ENCODE measurements around the gene PCBP1.
"Not testable (repeated sequence)": the region's sequence is repeated elsewhere in the genome, so short reads cannot be mapped to it uniquely, and the experiment has no call there.

The PCBP1 gene

DNA sequence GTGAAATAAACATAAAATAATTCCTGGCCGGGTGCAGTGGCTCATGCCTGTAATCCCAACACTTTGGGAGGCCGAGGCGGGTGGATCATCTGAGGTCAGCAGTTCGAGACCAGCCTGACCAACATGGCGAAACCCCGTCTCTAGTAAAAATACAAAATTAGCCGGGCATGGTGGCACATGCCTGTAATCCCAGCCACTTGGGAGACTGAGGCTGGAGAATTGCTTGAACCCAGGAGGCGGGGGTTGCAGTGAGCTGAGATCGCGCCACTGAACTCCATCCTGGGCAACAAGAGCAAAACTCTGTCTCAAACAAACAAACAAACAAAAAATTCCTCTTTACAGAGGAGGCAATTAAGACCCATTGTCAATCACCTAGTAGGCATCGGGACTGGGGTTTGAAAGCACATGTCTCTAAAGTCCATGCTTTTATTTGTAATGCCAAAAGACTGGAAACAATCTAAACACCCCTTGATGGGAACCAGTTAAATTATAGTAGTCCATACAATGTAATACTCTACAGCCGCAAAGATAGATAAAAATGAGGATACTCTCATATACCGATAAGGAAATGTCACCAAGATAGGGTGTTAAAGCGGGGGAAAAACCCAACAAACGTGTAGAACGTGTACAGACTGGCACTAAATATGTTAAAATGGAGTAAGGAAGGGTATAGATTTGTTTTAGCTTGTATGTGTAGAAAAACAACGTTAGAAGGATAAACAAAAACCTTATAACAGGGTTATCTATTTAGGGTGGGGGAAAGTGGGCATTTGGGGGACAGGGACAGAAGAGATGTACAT lies 44.3 kb downstream of the PCBP1 start:
- not testable (repeated sequence) for H3K27me3 ChIP-seq (replicated peaks in 2 of 5; ENCODE audit: control insufficient read depth in 4 of 5, insufficient read depth in 5 of 5, low read length in 4 of 5); H3K9me3 ChIP-seq (ENCODE audit: control extremely low read depth in 1 of 5, control insufficient read depth in 4 of 5, insufficient read depth in 2 of 5, low read depth in 1 of 5, low read length in 4 of 5); DNase-seq; H3K36me3 ChIP-seq (ENCODE audit: control insufficient read depth in 4 of 4, insufficient read depth in 4 of 4, low read length in 3 of 4)
- Histone ChIP-seq H3K27ac (ENCODE audit: insufficient read depth in 1 of 2, low read depth in 1 of 2, low read length in 2 of 2, poor library complexity in 1 of 2, severe bottlenecking in 2 of 2) (peak overlapping the region; percentile 52 to 90), H3K4me3 (ENCODE audit: control insufficient read depth in 1 of 7, extremely low read depth in 1 of 7, insufficient read depth in 4 of 7, low read depth in 2 of 7, low read length in 6 of 7) (peak overlapping the region in 3 of 7 experiments; percentile 16 to 65 (median 61)), H3K4me1 (ENCODE audit: control extremely low read depth in 1 of 4, control insufficient read depth in 4 of 4, insufficient read depth in 4 of 4, low read length in 3 of 4) (peaks cover 47 to 84% (median 72%) of the 10 kb centered on the region in 4 experiments)
- WGBS (ENCODE audit: insufficient coverage), result 96% methylated on average over 10 of the region's 17 CpGs
- CTCF ChIA-PET, result interaction anchor here (1.2 to 3.6 kb wide), 8 partner anchors 9 to 230 kb away, joined by 3 to 28 read pairs (median 10); no protein-coding TSS in a partner anchor
- POLR2A ChIA-PET, result interaction anchor here (0.6 to 3.1 kb wide), 5 partner anchors 7 to 551 kb away, joined by 3 to 20 read pairs (median 4); partner anchors contain the start of genes MXD1 and PCBP1

- H3K36me3 ChIP-seq (ENCODE audit: control insufficient read depth in 4 of 4, insufficient read depth in 4 of 4, low read length in 3 of 4), result no peaks in the 10 kb centered on the region
- CTCF ChIA-PET, result interaction anchor here (0.6 to 3.6 kb wide), 11 partner anchors 10 to 231 kb away, joined by 3 to 28 read pairs (median 8); no protein-coding TSS in a partner anchor
- 27% methylated on average over 5 of the region's 8 CpGs for WGBS (ENCODE audit: insufficient coverage)
Measured at GRCh38 chr2:70132244-70133126, 45.2 kb downstream of the PCBP1 start.

DNA sequence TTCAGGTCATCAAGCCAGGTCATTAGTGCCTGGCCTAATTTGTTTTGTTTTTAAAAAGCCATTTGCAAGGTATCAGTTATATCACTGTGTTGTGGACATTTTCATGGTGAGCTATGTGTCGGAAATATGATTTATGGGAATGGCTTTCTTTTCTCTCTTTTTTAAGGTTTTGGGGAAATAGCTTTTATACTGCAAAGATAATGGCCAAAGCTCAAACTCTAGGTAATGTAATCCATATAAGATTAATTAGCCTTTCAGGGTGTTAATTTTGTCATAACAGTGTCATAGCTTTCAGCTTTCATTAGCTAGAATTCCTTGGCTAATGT lies 45.8 kb downstream of the PCBP1 start:
- Histone ChIP-seq H3K9me3 (ENCODE audit: control extremely low read depth in 1 of 5, control insufficient read depth in 4 of 5, insufficient read depth in 2 of 5, low read depth in 1 of 5, low read length in 4 of 5) (no peaks in the 10 kb centered on the region), H3K27ac (ENCODE audit: insufficient read depth in 1 of 2, low read depth in 1 of 2, low read length in 2 of 2, poor library complexity in 1 of 2, severe bottlenecking in 2 of 2) (peak overlapping the region; percentile 52 to 90), H3K4me1 (ENCODE audit: control extremely low read depth in 1 of 4, control insufficient read depth in 4 of 4, insufficient read depth in 4 of 4, low read length in 3 of 4) (peaks cover 41 to 84% (median 71%) of the 10 kb centered on the region in 4 experiments), H3K36me3 (ENCODE audit: control insufficient read depth in 4 of 4, insufficient read depth in 4 of 4, low read length in 3 of 4) (no peaks in the 10 kb centered on the region), H3K4me3 (ENCODE audit: control insufficient read depth in 1 of 7, extremely low read depth in 1 of 7, insufficient read depth in 4 of 7, low read depth in 2 of 7, low read length in 6 of 7) (peak overlapping the region in 5 of 7 experiments; percentile 6 to 65 (median 27)), H3K27me3 (replicated peaks in 2 of 5; ENCODE audit: control insufficient read depth in 4 of 5, insufficient read depth in 5 of 5, low read length in 4 of 5) (no peaks in the 10 kb centered on the region)
- ChIA-PET POLR2A (interaction anchor here (1.0 to 3.1 kb wide), 6 partner anchors 9 to 218 kb away, joined by 3 to 20 read pairs (median 4); partner anchors contain the start of genes MXD1 and PCBP1), CTCF (interaction anchor here (0.6 to 3.6 kb wide), 10 partner anchors 10 to 231 kb away, joined by 3 to 28 read pairs (median 8); no protein-coding TSS in a partner anchor)
- WGBS (ENCODE audit: insufficient coverage), result 83% methylated on average over 1 of the region's 1 CpG
- DNase-seq, result no peak

More at GRCh38 chr2:70132244-70133126, 45.2 kb downstream of the PCBP1 start:
- peak in 2 of 3 donors; percentile 83 to 88 for DNase-seq
- Histone ChIP-seq H3K27ac (ENCODE audit: insufficient read depth in 1 of 2, low read depth in 1 of 2, low read length in 2 of 2, poor library complexity in 1 of 2, severe bottlenecking in 2 of 2) (peak overlapping the region; percentile 52 to 90), H3K27me3 (replicated peaks in 2 of 5; ENCODE audit: control insufficient read depth in 4 of 5, insufficient read depth in 5 of 5, low read length in 4 of 5) (no peaks in the 10 kb centered on the region), H3K4me3 (ENCODE audit: control insufficient read depth in 1 of 7, extremely low read depth in 1 of 7, insufficient read depth in 4 of 7, low read depth in 2 of 7, low read length in 6 of 7) (peak overlapping the region in 6 of 7 experiments; percentile 17 to 65 (median 44)), H3K9me3 (ENCODE audit: control extremely low read depth in 1 of 5, control insufficient read depth in 4 of 5, insufficient read depth in 2 of 5, low read depth in 1 of 5, low read length in 4 of 5) (no peaks in the 10 kb centered on the region), H3K4me1 (ENCODE audit: control extremely low read depth in 1 of 4, control insufficient read depth in 4 of 4, insufficient read depth in 4 of 4, low read length in 3 of 4) (peaks cover 45 to 84% (median 72%) of the 10 kb centered on the region in 4 experiments)
- POLR2A ChIA-PET, result interaction anchor here (0.7 to 3.1 kb wide), 4 partner anchors 9 to 552 kb away, joined by 3 to 20 read pairs (median 4); partner anchors contain the start of genes MXD1 and PCBP1

- Histone ChIP-seq H3K27ac (ENCODE audit: insufficient read depth in 1 of 2, low read depth in 1 of 2, low read length in 2 of 2, poor library complexity in 1 of 2, severe bottlenecking in 2 of 2) (peak overlapping the region; percentile 7 to 90), H3K27me3 (replicated peaks in 2 of 5; ENCODE audit: control insufficient read depth in 4 of 5, insufficient read depth in 5 of 5, low read length in 4 of 5) (no peaks in the 10 kb centered on the region), H3K9me3 (ENCODE audit: control extremely low read depth in 1 of 5, control insufficient read depth in 4 of 5, insufficient read depth in 2 of 5, low read depth in 1 of 5, low read length in 4 of 5) (no peaks in the 10 kb centered on the region), H3K4me1 (ENCODE audit: control extremely low read depth in 1 of 4, control insufficient read depth in 4 of 4, insufficient read depth in 4 of 4, low read length in 3 of 4) (peaks cover 40 to 82% (median 67%) of the 10 kb centered on the region in 4 experiments), H3K4me3 (ENCODE audit: control insufficient read depth in 1 of 7, extremely low read depth in 1 of 7, insufficient read depth in 4 of 7, low read depth in 2 of 7, low read length in 6 of 7) (peak overlapping the region in 3 of 7 experiments; percentile 28 to 61 (median 37)), H3K36me3 (ENCODE audit: control insufficient read depth in 4 of 4, insufficient read depth in 4 of 4, low read length in 3 of 4) (no peaks in the 10 kb centered on the region)
- CTCF ChIA-PET, result interaction anchor here (0.6 to 3.6 kb wide), 10 partner anchors 9 to 221 kb away, joined by 3 to 28 read pairs (median 8); no protein-coding TSS in a partner anchor
- DNase-seq, result peak in 2 of 3 donors; percentile 66 to 73
- POLR2A ChIA-PET, result interaction anchor here (0.6 to 3.1 kb wide), 7 partner anchors 8 to 46 kb away, joined by 3 to 20 read pairs (median 4); partner anchors contain the start of gene PCBP1
- 34% methylated on average over 9 of the region's 10 CpGs for WGBS (ENCODE audit: insufficient coverage)
Measured at GRCh38 chr2:70133491-70134322, 46.4 kb downstream of the PCBP1 start.

DNA sequence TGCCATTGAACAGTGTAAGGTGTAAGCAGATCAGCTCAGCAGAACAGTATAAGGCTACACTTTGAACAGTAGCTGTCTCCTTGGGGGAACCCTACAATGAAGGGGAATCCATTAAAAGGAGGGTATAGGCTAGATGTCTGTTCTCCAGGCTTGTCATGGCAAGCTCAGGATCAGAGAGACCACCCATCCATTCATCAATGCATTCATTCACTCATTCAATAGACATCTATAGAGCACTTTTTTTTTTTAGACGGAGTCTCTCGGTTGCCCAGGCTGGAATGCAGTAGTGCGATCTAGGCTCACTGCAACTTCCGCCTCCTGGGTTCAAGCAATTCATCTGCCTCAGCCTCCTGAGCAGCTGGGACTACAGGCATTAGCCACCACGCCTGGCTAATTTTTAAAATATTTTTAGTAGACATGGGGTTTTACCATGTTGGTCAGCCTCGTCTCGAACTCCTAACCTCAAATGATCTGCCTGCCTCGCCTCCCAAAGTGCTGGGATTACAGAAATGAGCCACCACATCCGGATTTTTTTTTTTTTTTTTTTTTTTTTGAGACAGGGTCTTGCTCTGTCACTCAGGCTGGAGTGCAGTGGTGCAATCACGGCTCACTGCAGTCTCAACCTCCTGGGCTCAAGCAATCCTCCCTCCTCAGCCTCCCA lies 47.2 kb downstream of the PCBP1 start:
- not testable (repeated sequence) for H3K36me3 ChIP-seq (ENCODE audit: control insufficient read depth in 4 of 4, insufficient read depth in 4 of 4, low read length in 3 of 4); DNase-seq; H3K9me3 ChIP-seq (ENCODE audit: control extremely low read depth in 1 of 5, control insufficient read depth in 4 of 5, insufficient read depth in 2 of 5, low read depth in 1 of 5, low read length in 4 of 5); H3K27me3 ChIP-seq (replicated peaks in 2 of 5; ENCODE audit: control insufficient read depth in 4 of 5, insufficient read depth in 5 of 5, low read length in 4 of 5)
- POLR2A ChIA-PET, result interaction anchor here (1.0 to 3.1 kb wide), 5 partner anchors 8 to 47 kb away, joined by 3 to 20 read pairs (median 5); partner anchors contain the start of gene PCBP1
- H3K4me3 ChIP-seq (ENCODE audit: control insufficient read depth in 1 of 7, extremely low read depth in 1 of 7, insufficient read depth in 4 of 7, low read depth in 2 of 7, low read length in 6 of 7), result peak overlapping the region in 4 of 7 experiments; percentile 5 to 37 (median 18)
- peaks cover 40 to 80% (median 67%) of the 10 kb centered on the region in 4 experiments for H3K4me1 ChIP-seq (ENCODE audit: control extremely low read depth in 1 of 4, control insufficient read depth in 4 of 4, insufficient read depth in 4 of 4, low read length in 3 of 4)
- peak overlapping the region; percentile 7 to 90 for H3K27ac ChIP-seq (ENCODE audit: insufficient read depth in 1 of 2, low read depth in 1 of 2, low read length in 2 of 2, poor library complexity in 1 of 2, severe bottlenecking in 2 of 2)
- CTCF ChIA-PET, result interaction anchor here (0.8 to 3.6 kb wide), 6 partner anchors 12 to 222 kb away, joined by 3 to 28 read pairs (median 12); no protein-coding TSS in a partner anchor
- 93% methylated on average over 6 of the region's 10 CpGs for whole genome bisulfite sequencing (ENCODE audit: insufficient coverage)

Measured in common myeloid progenitor, CD34-positive (primary cell).